Muscle layer of colon (tissue), 2 donors: Measurements from ENCODE around the gene WFS1.

Source experiments
- H3K27ac ChIP-seq: one replicate; pipeline ENCODE4 v1.7.0; 2013; ENCODE audit warnings: low read depth, mild to moderate bottlenecking, low read length, moderate library complexity
- H3K27me3 ChIP-seq, 2 donors: one replicate each; pipeline ENCODE4 v1.7.0; 2013; ENCODE audit warnings: low read length in 2 of 2, mild to moderate bottlenecking in 2 of 2; ENCODE audit not compliant: insufficient read depth in 2 of 2, control insufficient read depth in 1 of 2
- H3K36me3 ChIP-seq: one replicate; pipeline ENCODE4 v1.7.0; 2013; ENCODE audit warnings: mild to moderate bottlenecking, low read length; ENCODE audit not compliant: insufficient read depth
- H3K4me1 ChIP-seq: one replicate; pipeline ENCODE4 v1.7.0; 2013; ENCODE audit warnings: mild to moderate bottlenecking, low read length; ENCODE audit not compliant: insufficient read depth
- H3K4me3 ChIP-seq, 2 donors: one replicate each; pipeline ENCODE4 v1.7.0; 2013; ENCODE audit warnings: low read length in 2 of 2, low read depth in 1 of 2, mild to moderate bottlenecking in 1 of 2, moderate library complexity in 1 of 2
- H3K9ac ChIP-seq: one replicate; pipeline ENCODE4 v1.7.0; 2013; ENCODE audit warnings: low read length
- H3K9me3 ChIP-seq: one replicate; pipeline ENCODE4 v1.7.0; 2013; ENCODE audit warnings: mild to moderate bottlenecking, low read length
- donor health status: abdominal sarcoma.
- donor health status: Adenocarcinoma of cecum.

Gene WFS1

GRCh38 chr4:6308899-6309643, 39.4 kb downstream of the WFS1 start:
- Histone ChIP-seq H3K27me3 (no peaks in the 10 kb centered on the region), H3K27ac (no peak overlapping the region), H3K4me3 (peak overlapping the region; percentile 31 to 37), H3K9me3 (no peaks in the 10 kb centered on the region), H3K36me3 (no peaks in the 10 kb centered on the region), H3K9ac (no peak overlapping the region), H3K4me1 (no peaks in the 10 kb centered on the region)

GRCh38 chr4:6309777-6310176, 40.1 kb downstream of the WFS1 start:
- H3K4me1 ChIP-seq: no peaks in the 10 kb centered on the region
- no peak overlapping the region for H3K27ac ChIP-seq
- peak overlapping the region; percentile 31 to 37 for H3K4me3 ChIP-seq
- no peaks in the 10 kb centered on the region for H3K27me3 ChIP-seq
- H3K9me3 ChIP-seq: no peaks in the 10 kb centered on the region
- H3K9ac ChIP-seq: no peak overlapping the region
- H3K36me3 ChIP-seq: no peaks in the 10 kb centered on the region

- no peak overlapping the region for H3K9ac ChIP-seq
- no peak overlapping the region for H3K27ac ChIP-seq
- H3K4me1 ChIP-seq: no peaks in the 10 kb centered on the region
- H3K9me3 ChIP-seq: no peaks in the 10 kb centered on the region
- no peaks in the 10 kb centered on the region for H3K27me3 ChIP-seq
- no peak overlapping the region for H3K4me3 ChIP-seq
- no peaks in the 10 kb centered on the region for H3K36me3 ChIP-seq
Measured at GRCh38 chr4:6313216-6313615, 43.6 kb downstream of the WFS1 start.

DNA sequence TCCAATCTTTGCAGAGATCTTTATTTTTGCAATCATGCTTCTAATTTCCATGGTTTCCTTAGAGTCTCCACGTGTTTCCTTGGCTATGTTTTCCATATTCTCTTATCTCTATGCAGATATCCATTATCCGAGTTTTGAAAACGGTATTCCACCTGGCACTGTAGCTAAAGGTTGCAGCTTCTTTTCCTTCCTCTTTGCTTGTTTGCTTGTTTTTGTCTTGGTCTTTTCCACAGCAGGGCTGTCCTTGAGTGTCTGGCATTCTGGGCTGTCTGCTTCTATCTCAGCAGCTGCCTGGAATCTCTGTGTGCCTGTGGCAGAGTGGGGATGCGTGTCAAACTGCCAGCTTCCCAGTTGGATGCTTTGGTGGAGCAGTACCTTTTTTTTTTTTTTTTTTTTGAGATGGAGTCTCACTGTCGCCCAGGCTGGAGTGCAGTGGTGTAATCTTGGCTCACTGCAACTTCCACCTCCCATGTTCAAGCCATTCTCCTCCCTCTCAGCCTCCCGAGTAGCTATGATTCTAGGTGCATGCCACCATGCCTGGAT, 46.9 kb downstream of the WFS1 start:
- Histone ChIP-seq H3K9me3 (no peaks in the 10 kb centered on the region), H3K27me3 (no peaks in the 10 kb centered on the region), H3K9ac (no peak overlapping the region), H3K4me3 (no peak overlapping the region), H3K27ac (no peak overlapping the region), H3K36me3 (no peaks in the 10 kb centered on the region), H3K4me1 (no peaks in the 10 kb centered on the region)

GRCh38 chr4:6318206-6318605, 48.6 kb downstream of the WFS1 start:
- no peak overlapping the region for H3K27ac ChIP-seq
- H3K4me3 ChIP-seq: no peak overlapping the region
- H3K9ac ChIP-seq: no peak overlapping the region
- no peaks in the 10 kb centered on the region for H3K27me3 ChIP-seq
- H3K36me3 ChIP-seq: no peaks in the 10 kb centered on the region
- no peaks in the 10 kb centered on the region for H3K4me1 ChIP-seq
- no peaks in the 10 kb centered on the region for H3K9me3 ChIP-seq

DNA sequence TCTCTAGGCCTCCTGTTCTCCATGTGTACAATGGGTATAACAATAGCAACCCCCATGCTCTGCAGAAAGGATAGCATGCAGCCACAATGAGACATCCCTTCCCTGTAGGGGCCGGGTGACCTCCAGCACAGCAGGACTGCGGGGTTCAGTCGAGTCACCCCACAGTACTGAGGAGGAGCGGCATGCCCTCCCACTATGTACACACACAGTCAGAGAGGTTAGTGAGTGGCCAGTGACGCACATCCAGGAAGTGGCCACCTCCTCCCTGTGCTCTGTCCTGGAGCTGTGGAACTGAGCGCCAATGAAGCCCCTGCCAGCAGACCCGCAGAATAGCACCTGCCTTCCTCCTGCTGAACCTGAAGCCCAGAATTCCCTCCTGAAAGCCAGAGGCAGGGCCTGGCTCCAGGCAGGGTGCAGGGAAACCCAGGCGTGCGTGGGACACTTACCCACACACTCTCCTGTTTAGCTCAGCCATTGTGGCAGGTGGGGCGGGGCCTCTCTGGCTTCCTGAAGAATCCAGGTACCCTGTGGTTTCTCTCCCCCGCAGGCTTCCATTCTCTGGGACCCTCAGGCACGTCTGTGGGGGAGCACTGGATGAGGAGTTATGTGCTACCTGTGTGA, 50.0 kb downstream of the WFS1 start:
- Histone ChIP-seq H3K27me3 (no peaks in the 10 kb centered on the region), H3K9me3 (no peaks in the 10 kb centered on the region), H3K27ac (no peak overlapping the region), H3K9ac (no peak overlapping the region), H3K4me3 (no peak overlapping the region), H3K4me1 (no peaks in the 10 kb centered on the region), H3K36me3 (no peaks in the 10 kb centered on the region)

GRCh38 chr4:6320663-6321062, 51.0 kb downstream of the WFS1 start:
- Histone ChIP-seq H3K4me3 (no peak overlapping the region), H3K27ac (no peak overlapping the region), H3K9me3 (no peaks in the 10 kb centered on the region), H3K36me3 (no peaks in the 10 kb centered on the region), H3K9ac (no peak overlapping the region), H3K27me3 (no peaks in the 10 kb centered on the region), H3K4me1 (no peaks in the 10 kb centered on the region)

DNA sequence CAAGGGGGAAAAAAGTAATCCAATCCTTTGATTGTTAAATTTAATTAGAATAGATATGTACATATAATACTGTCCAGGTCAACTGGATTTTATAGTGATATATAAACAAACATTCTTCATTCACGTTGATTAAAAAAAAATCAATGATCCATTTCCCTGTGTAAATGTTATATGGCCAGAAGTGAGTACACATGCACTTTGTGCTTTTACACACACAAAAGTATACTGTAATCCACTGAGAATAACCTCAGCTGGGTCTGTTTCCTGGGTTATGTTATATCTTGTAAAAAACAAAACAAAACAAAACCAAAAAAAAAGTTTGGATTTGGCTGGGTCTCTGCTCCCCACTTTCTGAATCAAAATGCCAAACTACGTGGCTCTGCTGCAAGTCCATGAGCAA, 51.7 kb downstream of the WFS1 start:
- Histone ChIP-seq H3K4me1 (no peaks in the 10 kb centered on the region), H3K9ac (no peak overlapping the region), H3K36me3 (no peaks in the 10 kb centered on the region), H3K27ac (no peak overlapping the region), H3K9me3 (no peaks in the 10 kb centered on the region), H3K27me3 (no peaks in the 10 kb centered on the region), H3K4me3 (no peak overlapping the region)

- H3K27ac ChIP-seq: no peak overlapping the region
- no peaks in the 10 kb centered on the region for H3K9me3 ChIP-seq
- no peaks in the 10 kb centered on the region for H3K36me3 ChIP-seq
- H3K4me3 ChIP-seq: no peak overlapping the region
- H3K27me3 ChIP-seq: no peaks in the 10 kb centered on the region
- H3K9ac ChIP-seq: no peak overlapping the region
- H3K4me1 ChIP-seq: no peaks in the 10 kb centered on the region
Measured at GRCh38 chr4:6322067-6322760, 52.6 kb downstream of the WFS1 start.

GRCh38 chr4:6322761-6323566, 53.3 kb downstream of the WFS1 start:
- Histone ChIP-seq H3K9ac (no peak overlapping the region), H3K27me3 (peaks cover 0 to 7% of the 10 kb centered on the region in 2 donors), H3K36me3 (no peaks in the 10 kb centered on the region)

GRCh38 chr4:6324461-6324998, 54.9 kb downstream of the WFS1 start:
- Histone ChIP-seq H3K27me3 (peaks cover 0 to 9% of the 10 kb centered on the region in 2 donors), H3K27ac (no peak overlapping the region), H3K9ac (no peak overlapping the region), H3K36me3 (no peaks in the 10 kb centered on the region), H3K9me3 (no peaks in the 10 kb centered on the region), H3K4me3 (no peak overlapping the region), H3K4me1 (no peaks in the 10 kb centered on the region)

More at GRCh38 chr4:6322761-6323566, 53.3 kb downstream of the WFS1 start:
- H3K9me3 ChIP-seq: no peaks in the 10 kb centered on the region
- no peaks in the 10 kb centered on the region for H3K4me1 ChIP-seq
- H3K27ac ChIP-seq: no peak overlapping the region
- no peak overlapping the region for H3K4me3 ChIP-seq
